NT2/D1 (cell line): ENCODE results near the gene TACC2.

Experiments used
- DNase-seq: peaks from one replicate; pipeline ENCODE4 v3.0.0-alpha.2; 2011; ENCODE audit warnings: low read depth, low spot score
- H3K27me3 ChIP-seq: 2 replicates; pipeline ENCODE4 v1.6.0; 2011; ENCODE audit warnings: mild to moderate bottlenecking; ENCODE audit not compliant: insufficient read length, insufficient read depth
- H3K36me3 ChIP-seq: 2 replicates; pipeline ENCODE4 v1.6.1; 2011; ENCODE audit warnings: mild to moderate bottlenecking, low read length, mixed read lengths; ENCODE audit not compliant: insufficient read depth, insufficient read length
- H3K4me1 ChIP-seq: 2 replicates; pipeline ENCODE4 v1.5.1; 2011; ENCODE audit not compliant: insufficient read depth, insufficient read length
- H3K4me3 ChIP-seq: 2 replicates; pipeline ENCODE4 v1.5.1; 2011; ENCODE audit warnings: low read depth; ENCODE audit not compliant: insufficient read length
- H3K9ac ChIP-seq: 2 replicates; pipeline ENCODE4 v1.6.0; 2011; ENCODE audit warnings: low read depth; ENCODE audit not compliant: insufficient read length
- H3K9me3 ChIP-seq: 2 replicates; pipeline ENCODE4 v1.5.1; 2011; ENCODE audit warnings: mild to moderate bottlenecking, low read length; ENCODE audit not compliant: insufficient read depth
- SUZ12 ChIP-seq: IDR thresholded peaks from 2 replicates; pipeline ENCODE4 v1.6.1; 2011; ENCODE audit not compliant: insufficient read length, insufficient read depth; ENCODE audit errors: extremely low read depth
- YY1 ChIP-seq: IDR thresholded peaks from 2 replicates; pipeline ENCODE4 v1.6.1; 2011; ENCODE audit not compliant: insufficient read length, insufficient read depth
- ZNF274 ChIP-seq: IDR thresholded peaks from 2 replicates; pipeline ENCODE4 v1.6.1; 2011; ENCODE audit warnings: mild to moderate bottlenecking, low read depth, low read length

Gene TACC2

DNA sequence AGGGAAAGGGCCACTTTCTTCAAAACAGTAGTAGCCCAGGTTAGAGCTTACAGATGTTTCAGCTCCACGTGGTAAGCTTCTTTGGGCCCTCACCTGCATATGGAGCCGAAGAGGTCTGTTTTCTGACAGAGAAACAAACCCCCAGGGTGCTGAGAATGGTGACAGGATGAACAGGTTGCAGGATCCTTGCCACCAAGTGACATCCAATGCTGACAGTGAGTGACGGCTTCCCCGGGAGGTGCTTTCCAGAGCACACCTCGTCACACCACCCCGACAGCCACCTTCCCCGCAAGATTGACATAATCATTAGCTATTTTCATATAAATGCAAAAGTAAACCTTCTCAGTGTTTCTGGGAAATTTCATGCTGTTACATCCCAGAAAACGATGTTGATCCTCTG lies 172.8 kb downstream of the TACC2 start:
- Histone ChIP-seq H3K4me3 (no peak overlapping the region), H3K4me1 (peaks cover 10% of the 10 kb centered on the region), H3K9me3 (no peaks in the 10 kb centered on the region), H3K36me3 (peaks cover 5% of the 10 kb centered on the region), H3K27me3 (peaks cover 14% of the 10 kb centered on the region), H3K9ac (no peak overlapping the region)
- TF ChIP-seq SUZ12 (no peak), ZNF274 (no peak), YY1 (no peak)
- no peak for DNase-seq

DNA sequence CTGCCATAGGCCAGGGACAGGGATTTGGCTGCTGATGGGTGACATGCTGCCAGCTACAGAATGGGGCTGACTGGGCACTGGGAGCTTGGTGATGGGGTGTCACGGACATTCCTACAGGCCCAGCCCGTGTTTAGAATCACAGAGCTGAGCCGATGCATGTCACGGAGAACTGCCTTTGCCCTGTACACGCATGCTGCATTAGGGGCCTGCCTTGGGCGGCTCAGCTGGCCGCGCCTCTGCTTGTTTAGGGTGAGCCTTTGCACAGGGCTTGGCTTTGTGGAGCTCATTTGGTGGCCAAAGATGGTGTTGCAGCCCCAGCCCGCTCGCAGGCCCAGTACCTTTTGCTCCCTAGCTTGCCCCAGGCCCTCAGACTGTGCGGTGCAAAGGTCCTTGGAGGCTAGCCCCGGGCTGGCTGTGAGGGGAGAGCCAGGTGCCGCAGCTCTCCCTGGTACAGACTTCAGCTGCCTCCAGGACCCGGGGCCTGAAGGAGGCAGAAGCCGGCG lies 173.8 kb downstream of the TACC2 start:
- no peak for DNase-seq
- Histone ChIP-seq H3K9me3 (no peaks in the 10 kb centered on the region), H3K4me3 (peak overlapping the region; percentile 77), H3K4me1 (peaks cover 10% of the 10 kb centered on the region), H3K36me3 (peaks cover 12% of the 10 kb centered on the region), H3K9ac (peak overlapping the region; percentile 85), H3K27me3 (peaks cover 14% of the 10 kb centered on the region)
- TF ChIP-seq SUZ12 (no peak), YY1 (no peak)

DNA sequence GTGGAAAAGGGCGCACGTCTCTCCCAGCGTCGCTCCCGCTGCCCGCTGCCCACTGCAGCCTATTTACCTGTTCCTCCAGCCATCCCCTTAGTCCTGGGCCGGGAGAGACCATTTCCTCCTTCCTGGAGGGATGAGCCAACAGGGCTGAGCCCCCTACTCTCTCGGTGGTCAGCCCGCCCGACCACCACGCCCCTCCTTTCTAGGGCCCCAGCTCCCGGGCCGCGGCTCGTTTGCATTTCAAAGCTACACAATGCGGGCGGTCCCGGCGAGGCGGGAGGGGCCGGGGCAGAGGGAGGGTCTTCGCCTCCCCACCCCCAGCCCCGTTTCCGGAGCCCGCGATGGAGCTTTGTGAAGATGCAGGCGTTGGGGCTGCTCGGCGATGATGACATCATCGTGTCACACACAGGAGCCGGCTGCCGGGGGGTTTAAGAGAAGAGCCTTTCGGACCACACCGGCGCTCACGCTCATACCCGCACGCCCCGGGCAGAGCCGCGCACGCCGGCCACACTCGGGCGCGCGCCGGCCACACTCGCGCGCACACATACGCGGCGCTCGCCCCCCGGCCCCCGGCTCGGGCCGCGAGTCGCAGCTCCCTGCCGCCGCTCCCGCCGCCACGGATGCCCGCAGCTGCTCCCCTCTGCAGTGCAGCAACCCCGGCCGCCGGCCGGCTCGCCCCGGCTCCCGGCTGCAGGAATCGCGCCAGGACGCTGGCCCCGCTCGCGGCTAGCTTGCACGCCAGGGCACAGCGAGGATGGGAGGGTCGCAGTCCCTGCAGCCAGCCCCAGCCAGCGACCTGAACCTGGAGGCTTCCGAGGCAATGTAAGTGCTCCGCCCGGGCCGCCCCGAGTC lies 174.4 kb downstream of the TACC2 start:
- TF ChIP-seq YY1 (no peak), SUZ12 (no peak), ZNF274 (no peak)
- Histone ChIP-seq H3K27me3 (peaks cover 14% of the 10 kb centered on the region), H3K9me3 (no peaks in the 10 kb centered on the region), H3K36me3 (peaks cover 13% of the 10 kb centered on the region), H3K9ac (peak overlapping the region; percentile 90), H3K4me3 (peak overlapping the region; percentile 77), H3K4me1 (peaks cover 10% of the 10 kb centered on the region)
- peak; percentile 86 for DNase-seq

DNA sequence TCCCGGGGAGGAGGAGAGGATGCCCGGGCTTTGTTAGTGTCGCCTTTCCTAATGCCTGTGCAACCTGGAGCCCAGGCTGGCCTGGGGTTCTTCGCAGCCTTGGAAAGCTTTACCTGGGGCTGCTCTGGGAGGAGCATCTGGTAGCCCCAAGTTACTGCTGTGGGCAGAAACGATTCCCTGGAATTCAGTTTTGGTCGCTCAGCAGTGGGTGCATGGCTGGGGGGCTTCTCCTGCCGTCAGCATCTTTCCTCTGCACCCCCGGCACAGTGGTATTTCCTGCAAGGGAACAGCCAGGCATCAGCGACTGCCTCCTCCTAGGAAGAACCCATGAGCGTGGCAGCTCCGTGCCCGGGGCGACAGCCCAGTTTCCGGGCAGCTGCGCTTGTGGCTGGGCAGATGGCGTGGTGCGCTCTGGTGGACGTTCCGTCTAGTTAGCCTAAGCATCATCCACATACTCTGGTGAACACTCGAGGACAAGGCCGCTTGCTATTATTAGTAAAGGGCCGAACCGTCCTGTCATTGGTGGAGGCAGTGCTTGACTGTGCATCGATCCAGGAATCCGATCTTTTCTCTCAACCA lies 175.1 kb downstream of the TACC2 start:
- no peaks in the 10 kb centered on the region for H3K9me3 ChIP-seq
- H3K4me1 ChIP-seq: peaks cover 10% of the 10 kb centered on the region
- H3K9ac ChIP-seq: peak overlapping the region; percentile 90
- H3K27me3 ChIP-seq: peaks cover 14% of the 10 kb centered on the region
- DNase-seq: no peak
- H3K36me3 ChIP-seq: peaks cover 16% of the 10 kb centered on the region
- no peak for TF ChIP-seq YY1
- no peak for TF ChIP-seq SUZ12
- no peak for TF ChIP-seq ZNF274
- peak overlapping the region; percentile 77 for H3K4me3 ChIP-seq

DNA sequence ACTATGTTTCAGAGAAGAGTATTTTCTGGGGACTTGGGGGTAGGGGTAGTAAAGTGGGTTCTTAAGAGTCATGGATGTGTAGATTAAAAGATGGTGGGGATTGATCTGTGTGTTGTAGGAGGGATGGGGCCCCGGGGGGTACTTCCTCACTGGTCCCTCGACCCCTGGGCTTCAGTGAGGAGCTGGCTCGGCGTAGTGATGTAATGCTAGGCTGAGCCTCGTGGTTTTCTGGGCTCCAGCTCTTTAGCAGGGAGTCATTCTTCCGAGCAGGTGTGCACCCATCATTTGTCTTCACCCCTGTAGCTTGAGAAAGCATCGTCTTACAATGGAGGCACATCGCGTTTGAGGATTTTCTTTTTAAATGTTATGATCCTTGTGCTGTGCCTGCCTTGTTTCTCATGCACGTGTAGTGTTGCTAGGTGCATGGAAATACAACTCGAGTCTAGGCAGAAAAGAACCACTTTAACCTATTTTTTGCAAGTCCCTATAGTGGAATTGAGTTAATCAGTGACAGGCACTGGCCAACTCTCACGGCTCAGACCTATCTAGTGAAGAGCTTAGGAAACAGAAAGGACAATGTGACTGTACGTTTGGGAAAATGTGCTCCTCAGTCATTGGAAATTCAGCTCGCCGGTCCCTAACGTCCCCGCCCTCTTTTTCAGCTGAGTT lies 176.0 kb downstream of the TACC2 start:
- Histone ChIP-seq H3K4me3 (peak overlapping the region; percentile 77), H3K4me1 (peaks cover 7% of the 10 kb centered on the region), H3K9ac (peak overlapping the region; percentile 90)

DNA sequence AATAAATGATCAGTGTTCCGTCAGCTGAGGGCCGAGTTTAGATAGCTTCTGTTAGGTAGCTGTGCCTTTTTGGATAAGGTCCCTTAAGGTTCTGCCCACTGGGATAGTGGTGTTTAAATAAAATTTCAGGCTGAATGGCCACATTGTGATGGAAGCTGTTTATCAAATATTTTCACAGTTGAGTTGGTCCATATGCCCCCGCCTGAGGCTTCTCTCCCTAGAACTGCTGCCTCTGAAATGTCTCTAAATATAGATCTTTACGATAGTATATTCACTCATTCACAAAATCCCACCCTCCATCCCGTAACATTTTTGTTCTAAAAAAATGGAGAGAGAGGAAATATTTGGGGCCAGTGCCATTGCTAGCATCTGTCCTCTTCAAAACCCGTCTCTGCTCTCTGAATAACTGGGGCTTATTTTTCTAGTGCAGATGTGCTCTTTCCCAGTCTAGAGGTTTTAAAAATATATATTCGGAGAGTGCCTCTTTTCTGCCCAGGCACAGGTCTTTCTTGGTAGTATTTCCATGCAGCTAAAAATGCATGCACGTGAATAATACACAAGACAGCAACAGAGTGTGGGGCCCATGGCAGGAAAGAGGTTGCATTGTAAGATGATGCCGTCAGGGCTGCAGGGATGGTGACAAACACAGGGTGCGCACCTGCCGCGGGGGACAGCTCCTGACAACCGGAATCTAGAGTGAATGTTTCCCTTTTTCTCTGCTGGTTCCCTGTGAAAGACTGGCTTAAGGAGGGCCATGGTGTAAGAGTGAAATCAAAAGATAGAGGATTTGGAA lies 176.7 kb downstream of the TACC2 start:
- H3K36me3 ChIP-seq: peaks cover 16% of the 10 kb centered on the region
- no peak overlapping the region for H3K4me3 ChIP-seq
- H3K9ac ChIP-seq: no peak overlapping the region
- TF ChIP-seq SUZ12 (no peak), ZNF274 (no peak), YY1 (no peak)
- H3K27me3 ChIP-seq: peaks cover 14% of the 10 kb centered on the region
- DNase-seq: no peak
- peaks cover 8% of the 10 kb centered on the region for H3K4me1 ChIP-seq
- H3K9me3 ChIP-seq: no peaks in the 10 kb centered on the region

More for the DNA sequence above, 176.0 kb downstream of the TACC2 start:
- H3K36me3 ChIP-seq: peaks cover 16% of the 10 kb centered on the region
- no peak for DNase-seq
- H3K9me3 ChIP-seq: no peaks in the 10 kb centered on the region
- peaks cover 14% of the 10 kb centered on the region for H3K27me3 ChIP-seq
- TF ChIP-seq ZNF274 (no peak), SUZ12 (no peak), YY1 (no peak)
